ENCODE data around the gene KLHL41. TPM values are rescaled to one million over a fixed set of nuclear protein-coding genes. Genes with fewer than 3 reads are reported as not detected.
"Not testable (repeated sequence)": the region's sequence is repeated elsewhere in the genome, so short reads cannot be mapped to it uniquely, and the experiment has no call there.

KLHL41 gene
- total and polyA plus RNA-seq, 10 of the 15 experiments (the other 5 are each of a cell fraction or from before 2014, with no cell fraction given), result 0.03 to 0.38 (median 0.10) TPM; not detected in 3

- Histone ChIP-seq H3K27ac (ENCODE audit: control insufficient read depth, insufficient read depth) (no peak overlapping the region), H3K9me3 (replicated peaks; ENCODE audit: control insufficient read depth, insufficient read depth, low read length) (no peaks in the 10 kb centered on the region), H3K79me2 (ENCODE audit: control insufficient read depth, insufficient read depth, low read length) (no peaks in the 10 kb centered on the region), H2AFZ (ENCODE audit: control insufficient read depth, low read depth, low read length) (no peak overlapping the region), H3K27me3 (replicated peaks in 1 of 2; ENCODE audit: control insufficient read depth in 2 of 2, insufficient read depth in 2 of 2, low read length in 1 of 2) (no peaks in the 10 kb centered on the region), H3K4me1 (ENCODE audit: control insufficient read depth, insufficient read depth, low read length) (no peaks in the 10 kb centered on the region), H3K4me3 (no peak overlapping the region), H4K20me1 (ENCODE audit: control insufficient read depth, insufficient read depth) (no peaks in the 10 kb centered on the region), H3K36me3 (ENCODE audit: control insufficient read depth in 2 of 2, insufficient read depth in 2 of 2, low read length in 1 of 2) (peaks cover 0 to 23% of the 10 kb centered on the region in 2 experiments; a peak in 2 of 4 replicates), H3K4me2 (ENCODE audit: control insufficient read depth, insufficient read depth) (no peak overlapping the region), H3K9ac (ENCODE audit: control insufficient read depth, insufficient read depth, low read length) (no peak overlapping the region)
- 5% methylated on average over 2 of the region's 2 CpGs for WGBS (ENCODE audit: insufficient coverage, insufficient replicate concordance, low lambda C conversion rate, missing lambda C conversion rate)
- peak; percentile 45 for DNase-seq (ENCODE audit: low read depth, low spot score)
- SMC1A ChIA-PET (ENCODE audit: uncharacterized antibody, unreplicated experiment), result interaction anchor here (0.6 to 1.8 kb wide), 8 partner anchors 10 to 403 kb away, joined by 3 to 6 read pairs (median 3); no protein-coding TSS in a partner anchor
- CTCF ChIA-PET, result interaction anchor here (0.6 to 1.8 kb wide), 24 partner anchors 9 to 402 kb away, joined by 3 to 7 read pairs (median 3); partner anchors contain the start of gene KLHL41
- in situ Hi-C loops (cut with MboI), result no loop called here
- RAD21 ChIA-PET (ENCODE audit: unreplicated experiment), result interaction anchor here (0.6 to 1.4 kb wide), 3 partner anchors 23 to 464 kb away, joined by 3 to 6 read pairs (median 4); no protein-coding TSS in a partner anchor
- no TSS peak for BruUV-seq (replicated peaks)
- TF ChIP-seq SMARCA5 (IDR thresholded peaks at IDR 0.05) (peak; percentile 77; the same call in 1 of the 2 replicates), CTCF (IDR thresholded peaks at IDR 0.05 in 2 of 3, conservative IDR thresholded peaks at IDR 0.05 in 1 of 3; ENCODE audit: control insufficient read depth in 2 of 3, extremely low read depth in 1 of 3, insufficient read depth in 1 of 3, low read depth in 3 of 3, low read length in 3 of 3) (peak; percentile 82 to 88 (median 82)), SMC3 (IDR thresholded peaks at IDR 0.05; ENCODE audit: borderline replicate concordance, low read length) (peak; percentile 90), SMAD5 (IDR thresholded peaks at IDR 0.05; ENCODE audit: low read depth) (no peak), RAD21 (IDR thresholded peaks at IDR 0.05; ENCODE audit: insufficient read depth, low read depth, low read length) (peak; percentile 70), YY1 (IDR thresholded peaks at IDR 0.05; ENCODE audit: low read depth, low read length) (peak; percentile 65; the same call in 1 of the 2 replicates), MYC (IDR thresholded peaks at IDR 0.05; ENCODE audit: insufficient read depth, insufficient read length, insufficient replicate concordance, low read length, severe bottlenecking) (no peak), DPF2 (IDR thresholded peaks at IDR 0.05) (0 out of 2 replicates have a peak, but pooled peaks have one; percentile 20), BCLAF1 (IDR thresholded peaks at IDR 0.05) (peak; percentile 4; the same call in 1 of the 2 replicates), CREB1 (IDR thresholded peaks at IDR 0.05; ENCODE audit: low read depth) (no peak)
- peak; percentile 38 for FAIRE-seq
- ATAC-seq, result peak; percentile 100
- POLR2A ChIA-PET, result no interaction called here
- intact Hi-C loops (cut with micrococcal nuclease; ENCODE audit: unreplicated experiment), result loop anchor here (10.0 kb wide), 1 partner anchor 267 kb away; the partner anchor contains the start of gene SSB
Measured at GRCh38 chr2:169528271-169528701, 18.8 kb downstream of the KLHL41 start.

- POLR2A ChIA-PET; H2AFZ ChIP-seq (ENCODE audit: control insufficient read depth, low read depth, low read length); H3K36me3 ChIP-seq (ENCODE audit: control insufficient read depth in 2 of 2, insufficient read depth in 2 of 2, low read length in 1 of 2); ATAC-seq; in situ Hi-C loops (cut with MboI); FAIRE-seq; H3K9ac ChIP-seq (ENCODE audit: control insufficient read depth, insufficient read depth, low read length); H4K20me1 ChIP-seq (ENCODE audit: control insufficient read depth, insufficient read depth); SMC1A ChIA-PET (ENCODE audit: uncharacterized antibody, unreplicated experiment); H3K27ac ChIP-seq (ENCODE audit: control insufficient read depth, insufficient read depth); H3K9me3 ChIP-seq (replicated peaks; ENCODE audit: control insufficient read depth, insufficient read depth, low read length); DNase-seq (ENCODE audit: low read depth, low spot score); H3K4me2 ChIP-seq (ENCODE audit: control insufficient read depth, insufficient read depth); intact Hi-C loops (cut with micrococcal nuclease; ENCODE audit: unreplicated experiment); H3K4me1 ChIP-seq (ENCODE audit: control insufficient read depth, insufficient read depth, low read length); BruUV-seq (replicated peaks); H3K27me3 ChIP-seq (replicated peaks in 1 of 2; ENCODE audit: control insufficient read depth in 2 of 2, insufficient read depth in 2 of 2, low read length in 1 of 2); H3K4me3 ChIP-seq; H3K79me2 ChIP-seq (ENCODE audit: control insufficient read depth, insufficient read depth, low read length); RAD21 ChIA-PET (ENCODE audit: unreplicated experiment): not testable (repeated sequence)
- 100% methylated on average over 2 of the region's 2 CpGs for WGBS (ENCODE audit: insufficient coverage, insufficient replicate concordance, low lambda C conversion rate, missing lambda C conversion rate)
- CTCF ChIA-PET, result interaction anchor here (0.8 to 1.3 kb wide), 2 partner anchors 11 to 389 kb away, joined by 4 to 5 read pairs; no protein-coding TSS in a partner anchor
Measured at GRCh38 chr2:169539460-169539859, 30.0 kb downstream of the KLHL41 start.

Measured in GM12878 (cell line).